ENCODE data around the gene TMEM270. TPM values are rescaled to one million over a fixed set of nuclear protein-coding genes. Genes with fewer than 3 reads are reported as not detected.
A peak's percentile ranks its signal among the peaks of the same experiment; 100 is the strongest.

Gene TMEM270
- total RNA-seq, 3 donors from 2014 or later: not detected

- no peak for TF ChIP-seq CTCF (IDR thresholded peaks at IDR 0.05)
- DNase-seq (peak; percentile 81 to 89 (median 82)), ATAC-seq (peak; percentile 46)
- Histone ChIP-seq H3K36me3 (ENCODE audit: low read depth) (no peaks in the 10 kb centered on the region), H3K4me1 (ENCODE audit: low read depth) (peaks cover 34% of the 10 kb centered on the region), H3K4me3 (peak overlapping the region; percentile 86), H3K9me3 (no peaks in the 10 kb centered on the region)
- intact Hi-C loops (cut with DNase I, micrococcal nuclease): no loop called here
These were observed 30.9 kb upstream of the TMEM270 start for GRCh38 chr7:73829921-73830680.

- DNase-seq (peak; percentile 94 to 98 (median 97)), ATAC-seq (peak; percentile 55)
- H3K4me1 ChIP-seq (ENCODE audit: low read depth): peaks cover 30% of the 10 kb centered on the region
- no peaks in the 10 kb centered on the region for H3K9me3 ChIP-seq
- H3K36me3 ChIP-seq (ENCODE audit: low read depth): no peaks in the 10 kb centered on the region
- peak within 1 kb of the TSS; percentile 86 for H3K4me3 ChIP-seq
- no peak for TF ChIP-seq CTCF (IDR thresholded peaks at IDR 0.05)
- intact Hi-C loops (cut with DNase I, micrococcal nuclease): no loop called here
These were observed 30.0 kb upstream of the TMEM270 start, which contains the start of gene CLDN4 for GRCh38 chr7:73830681-73831583. CLDN4 (plus strand) TSS chr7:73830996; CDS start chr7:73831202, 206 bp downstream.

GRCh38 chr7:73831584-73831833, 29.4 kb upstream of the TMEM270 start:
- DNase-seq (no peak), ATAC-seq (no peak)
- no peaks in the 10 kb centered on the region for H3K36me3 ChIP-seq (ENCODE audit: low read depth)
- peak overlapping the region; percentile 86 for H3K4me3 ChIP-seq
- no peak for TF ChIP-seq CTCF (IDR thresholded peaks at IDR 0.05)
- peaks cover 25% of the 10 kb centered on the region for H3K4me1 ChIP-seq (ENCODE audit: low read depth)
- intact Hi-C loops (cut with DNase I, micrococcal nuclease): no loop called here
- no peaks in the 10 kb centered on the region for H3K9me3 ChIP-seq

- TF ChIP-seq CTCF (IDR thresholded peaks at IDR 0.05): no peak
- DNase-seq (peak; percentile 82 to 89 (median 87)), ATAC-seq (peak; percentile 5)
- H3K9me3 ChIP-seq: no peaks in the 10 kb centered on the region
- H3K36me3 ChIP-seq (ENCODE audit: low read depth): no peaks in the 10 kb centered on the region
- intact Hi-C loops (cut with DNase I, micrococcal nuclease): no loop called here
- H3K4me1 ChIP-seq (ENCODE audit: low read depth): peaks cover 20% of the 10 kb centered on the region
- H3K4me3 ChIP-seq: peak overlapping the region; percentile 86
These were observed 28.9 kb upstream of the TMEM270 start for GRCh38 chr7:73831834-73832651.

- Histone ChIP-seq H3K4me1 (ENCODE audit: low read depth) (peaks cover 13% of the 10 kb centered on the region), H3K36me3 (ENCODE audit: low read depth) (no peaks in the 10 kb centered on the region), H3K9me3 (no peaks in the 10 kb centered on the region), H3K4me3 (no peak overlapping the region)
- DNase-seq (no peak), ATAC-seq (no peak)
- intact Hi-C loops (cut with DNase I, micrococcal nuclease): no loop called here
- TF ChIP-seq CTCF (IDR thresholded peaks at IDR 0.05): no peak
These were observed 28.2 kb upstream of the TMEM270 start for GRCh38 chr7:73832806-73833205.

Measured in mucosa of descending colon (tissue), 3 donors.